HCT116 (cell line): ENCODE data around the gene DRG1.

Source experiments
- SP1 ChIP-seq: IDR thresholded peaks from 2 replicates; pipeline ENCODE4 v1.6.1; 2012; ENCODE audit warnings: low read depth
- TF ChIP-seq, protein P1 (sequence below), 3 experiments: fragments of 200-600 bp in 1 of 3; sonication (generic) in 1 of 3; IDR thresholded peaks in 2 of 3; conservative IDR thresholded peaks in 1 of 3; 2 replicates each; pipeline ENCODE4 v1.5.1; 2012 to 2017; ENCODE audit warnings: low read depth in 2 of 3, low read length in 2 of 3, antibody characterized with exemption in 1 of 3, borderline replicate concordance in 1 of 3, control low read depth in 1 of 3, mild to moderate bottlenecking in 1 of 3, mixed read lengths in 1 of 3, mixed run types in 1 of 3, moderate library complexity in 1 of 3; ENCODE audit not compliant: insufficient read depth in 1 of 3

GRCh38 chr22:31465307-31465706, 65.9 kb downstream of the DRG1 start:
- TF ChIP-seq SP1 = no peak
- TF ChIP-seq, protein P1, sequence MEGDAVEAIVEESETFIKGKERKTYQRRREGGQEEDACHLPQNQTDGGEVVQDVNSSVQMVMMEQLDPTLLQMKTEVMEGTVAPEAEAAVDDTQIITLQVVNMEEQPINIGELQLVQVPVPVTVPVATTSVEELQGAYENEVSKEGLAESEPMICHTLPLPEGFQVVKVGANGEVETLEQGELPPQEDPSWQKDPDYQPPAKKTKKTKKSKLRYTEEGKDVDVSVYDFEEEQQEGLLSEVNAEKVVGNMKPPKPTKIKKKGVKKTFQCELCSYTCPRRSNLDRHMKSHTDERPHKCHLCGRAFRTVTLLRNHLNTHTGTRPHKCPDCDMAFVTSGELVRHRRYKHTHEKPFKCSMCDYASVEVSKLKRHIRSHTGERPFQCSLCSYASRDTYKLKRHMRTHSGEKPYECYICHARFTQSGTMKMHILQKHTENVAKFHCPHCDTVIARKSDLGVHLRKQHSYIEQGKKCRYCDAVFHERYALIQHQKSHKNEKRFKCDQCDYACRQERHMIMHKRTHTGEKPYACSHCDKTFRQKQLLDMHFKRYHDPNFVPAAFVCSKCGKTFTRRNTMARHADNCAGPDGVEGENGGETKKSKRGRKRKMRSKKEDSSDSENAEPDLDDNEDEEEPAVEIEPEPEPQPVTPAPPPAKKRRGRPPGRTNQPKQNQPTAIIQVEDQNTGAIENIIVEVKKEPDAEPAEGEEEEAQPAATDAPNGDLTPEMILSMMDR (IDR thresholded peaks at IDR 0.05 in 2 of 3, conservative IDR thresholded peaks at IDR 0.05 in 1 of 3; ENCODE audit: borderline replicate concordance in 1 of 3, insufficient read depth in 1 of 3, low read depth in 2 of 3, low read length in 2 of 3) = no peak
